Measurements from ENCODE around the gene C1orf74.

- no peak for TF ChIP-seq POLR2A (IDR thresholded peaks at IDR 0.05)
- no peak for TF ChIP-seq CTCF (IDR thresholded peaks at IDR 0.05)
These were observed 34.6 kb downstream of the C1orf74 start for GRCh38 chr1:209749670-209750323.

All from breast epithelium (tissue), 3 donors.